Measurements from ENCODE around the gene CDH4.

The CDH4 gene

DNA sequence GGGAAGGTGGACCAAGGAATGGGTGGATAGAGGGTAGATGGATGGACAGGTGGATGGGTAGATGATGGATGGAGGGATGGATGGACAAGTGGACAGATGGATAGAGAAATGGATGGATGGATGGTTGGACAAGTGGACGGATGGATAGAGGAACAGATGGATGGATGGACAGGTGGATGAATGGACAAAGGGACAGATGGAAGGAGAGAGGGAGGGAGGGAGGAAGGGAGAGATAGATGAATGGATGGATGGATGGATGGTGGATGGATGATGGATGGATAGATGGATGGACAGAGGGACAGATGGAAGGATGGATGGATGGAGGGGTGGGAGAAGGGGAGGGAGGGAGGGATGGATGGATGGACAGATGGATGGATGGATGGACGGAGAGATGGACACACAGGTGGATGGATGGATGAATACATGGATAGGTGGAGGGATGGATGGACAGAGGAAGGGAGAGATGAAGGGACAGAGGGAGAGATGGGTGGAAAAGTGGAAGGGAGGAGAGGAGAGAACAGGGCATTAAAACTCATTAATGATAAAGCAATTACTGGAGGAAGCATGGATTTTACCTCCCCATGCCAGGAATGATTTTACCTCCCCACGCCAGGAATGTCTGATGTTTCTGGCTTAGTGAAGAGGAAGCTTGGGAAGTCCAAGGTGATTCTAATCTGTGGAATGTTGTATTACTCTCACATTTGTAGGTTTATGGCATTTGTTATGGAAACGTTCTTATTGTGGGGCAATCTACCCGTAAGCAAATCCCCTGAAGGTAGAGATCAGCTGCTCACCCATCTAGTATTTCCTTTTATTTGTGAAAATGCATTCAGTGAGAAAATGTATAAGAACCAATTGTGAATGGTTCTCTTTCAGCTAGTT, 430.3 kb downstream of the CDH4 start:
- DNase-seq, result no peak

DNA sequence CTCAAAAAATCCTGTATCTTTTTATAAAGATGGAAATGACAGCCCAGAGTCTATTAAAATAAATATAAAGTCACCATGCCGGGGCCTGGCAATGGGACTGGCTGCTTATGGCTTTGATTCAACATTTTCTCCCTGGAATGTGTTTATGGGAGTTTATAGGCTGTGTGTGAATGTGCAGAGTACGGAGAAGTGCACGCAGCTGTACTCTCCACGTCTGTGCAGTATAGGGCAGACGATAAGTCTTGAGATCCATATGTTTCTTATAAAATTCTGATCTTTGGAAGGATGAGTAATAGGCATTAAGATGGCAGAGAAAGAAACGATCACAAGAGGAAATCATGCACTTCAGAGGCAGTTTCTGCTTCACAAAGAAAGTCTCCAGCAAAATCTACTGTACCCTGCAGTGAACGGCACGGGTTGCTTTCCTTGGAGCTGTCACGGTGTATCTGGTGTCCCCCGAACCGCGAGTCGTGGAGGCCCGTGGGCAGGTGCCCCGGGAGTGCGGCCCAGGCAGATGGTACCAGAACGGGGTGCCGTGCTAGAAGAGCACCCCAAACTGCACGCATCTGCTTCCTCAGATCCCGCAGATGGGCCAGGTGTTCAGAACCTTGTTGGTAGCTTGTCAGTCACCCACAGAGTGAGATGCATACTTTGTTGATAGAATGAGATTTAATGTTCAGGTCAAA, 431.1 kb downstream of the CDH4 start:
- no peak for DNase-seq

DNA sequence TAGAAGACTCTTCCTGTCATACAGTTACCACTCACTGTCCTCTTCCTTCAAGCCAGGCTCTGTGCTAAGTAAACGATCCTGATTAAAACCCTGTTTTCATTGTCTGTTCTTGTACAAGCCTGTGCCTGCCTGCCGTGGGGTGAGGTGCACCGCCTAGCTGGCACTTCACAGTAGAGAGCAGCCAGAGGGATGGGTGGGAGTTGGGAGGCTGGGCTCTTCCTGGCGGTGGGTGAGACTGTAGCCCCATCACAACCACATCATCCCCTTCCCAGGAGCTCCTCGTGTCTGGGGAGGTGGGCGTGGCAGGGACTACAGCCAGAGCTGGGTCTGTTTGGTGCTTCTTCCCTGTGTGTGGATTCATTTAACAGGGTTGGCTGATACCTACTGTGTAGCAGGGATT, 431.7 kb downstream of the CDH4 start:
- no peak for DNase-seq

DNA sequence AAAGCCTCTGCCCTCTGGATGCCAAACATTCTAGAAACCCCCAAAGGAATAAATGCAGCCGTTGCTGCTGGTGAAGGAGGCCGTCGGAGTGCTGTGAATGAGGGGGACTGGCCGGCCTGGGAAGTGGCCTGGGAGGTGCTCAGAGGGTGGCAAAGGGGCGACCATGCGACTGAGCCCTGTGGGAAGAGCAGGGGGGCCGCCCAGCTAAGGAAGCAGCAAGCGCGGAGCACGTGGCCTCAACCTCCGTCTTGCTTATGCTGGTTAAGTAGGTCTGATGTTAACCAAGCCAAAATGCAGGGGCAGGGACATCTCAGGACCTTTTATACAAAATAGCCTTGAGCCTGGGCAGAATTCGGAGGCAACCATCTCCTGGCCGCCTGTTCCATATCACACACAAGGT, 432.1 kb downstream of the CDH4 start:
- DNase-seq, result no peak

DNA sequence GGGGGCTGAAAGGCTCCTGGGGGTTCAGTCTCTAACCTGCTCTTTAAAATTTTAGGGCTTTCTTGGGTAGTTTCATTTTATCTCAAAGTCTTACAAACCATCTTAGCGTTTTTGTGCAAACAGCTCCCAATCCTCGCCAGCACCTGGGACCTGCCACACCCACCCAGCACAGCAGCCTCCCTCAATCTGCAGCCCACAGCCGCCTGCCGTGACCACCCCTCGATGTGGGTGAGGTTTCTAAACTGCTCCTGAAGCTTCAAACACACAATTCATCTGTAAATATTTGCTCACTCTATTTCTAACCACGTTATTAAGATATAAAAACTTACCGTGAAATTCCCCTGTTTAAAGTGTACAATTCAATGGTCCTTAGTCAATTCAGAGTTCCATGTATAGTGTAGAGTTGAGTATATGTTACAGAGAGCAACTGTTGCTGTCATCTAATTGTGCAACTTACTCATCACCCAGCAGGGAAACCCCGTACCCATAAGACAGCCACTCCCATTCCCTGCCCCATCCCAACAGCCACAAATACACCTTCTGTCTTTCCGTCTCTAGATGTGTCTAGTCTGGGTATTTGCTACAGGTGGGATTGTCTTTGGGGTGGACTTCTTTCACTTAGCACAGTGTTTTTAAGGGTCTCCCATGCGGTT, 432.6 kb downstream of the CDH4 start:
- DNase-seq, result no peak

DNA sequence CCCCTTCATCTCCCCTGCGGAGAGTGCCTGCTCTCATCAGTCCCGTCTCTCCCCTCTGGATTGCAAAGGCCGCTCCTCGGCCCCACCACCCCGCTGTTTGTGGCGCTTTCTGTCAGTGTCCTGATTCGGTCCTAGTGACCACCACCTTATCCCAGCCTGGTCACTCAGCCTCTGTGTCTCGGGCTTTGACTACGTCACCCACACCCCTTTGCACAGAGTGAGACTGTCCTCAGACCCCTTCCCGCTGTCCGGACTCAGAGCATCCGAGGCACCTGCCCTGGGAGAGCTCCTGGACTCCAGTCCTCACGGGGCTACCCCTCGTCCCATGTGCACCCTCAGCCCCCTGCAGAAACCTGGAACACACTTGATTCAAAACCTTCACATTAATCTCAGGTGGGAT, 433.4 kb downstream of the CDH4 start:
- DNase-seq, result no peak

DNA sequence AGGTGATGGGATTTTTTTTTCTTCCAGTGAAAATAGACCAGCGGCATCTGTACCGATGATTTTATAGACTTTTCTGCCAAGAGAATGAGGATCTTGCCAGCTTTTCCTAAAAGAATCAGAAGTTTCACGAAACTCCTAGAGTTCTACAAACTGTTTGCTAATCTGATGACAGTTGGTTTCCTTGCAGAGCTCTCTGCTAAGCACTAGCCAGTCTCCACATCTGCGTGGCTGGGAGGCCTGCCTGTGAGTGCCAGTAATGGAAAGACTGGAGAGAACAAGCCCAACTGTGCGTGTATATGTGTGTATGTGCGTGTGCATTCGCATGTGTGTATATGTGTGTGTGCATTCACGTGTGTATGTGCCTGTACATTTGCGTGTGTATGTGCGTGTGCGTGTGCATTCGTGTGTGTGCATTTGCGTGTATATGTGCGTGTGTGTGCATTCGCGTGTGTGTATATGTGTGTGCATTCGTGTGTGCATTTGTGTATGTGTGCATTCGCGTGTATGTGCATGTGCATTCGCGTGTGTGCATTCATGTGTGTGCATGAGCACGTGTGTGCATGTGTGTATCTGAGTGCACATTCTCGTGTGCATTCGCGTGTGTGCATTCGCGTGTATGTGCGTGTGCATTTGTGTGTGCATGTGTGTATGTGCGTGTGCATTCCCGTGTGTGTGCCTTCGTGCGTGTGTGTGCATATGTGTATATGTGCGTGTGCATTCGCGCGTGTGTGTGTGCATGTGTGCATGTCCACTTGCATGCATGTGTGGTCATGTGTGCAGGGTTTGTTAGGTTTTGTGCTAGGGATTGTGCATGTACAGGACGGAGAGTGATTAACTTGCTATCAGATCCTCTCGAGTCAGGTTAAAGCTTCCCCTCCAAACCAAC, 434.2 kb downstream of the CDH4 start:
- DNase-seq, result no peak

DNA sequence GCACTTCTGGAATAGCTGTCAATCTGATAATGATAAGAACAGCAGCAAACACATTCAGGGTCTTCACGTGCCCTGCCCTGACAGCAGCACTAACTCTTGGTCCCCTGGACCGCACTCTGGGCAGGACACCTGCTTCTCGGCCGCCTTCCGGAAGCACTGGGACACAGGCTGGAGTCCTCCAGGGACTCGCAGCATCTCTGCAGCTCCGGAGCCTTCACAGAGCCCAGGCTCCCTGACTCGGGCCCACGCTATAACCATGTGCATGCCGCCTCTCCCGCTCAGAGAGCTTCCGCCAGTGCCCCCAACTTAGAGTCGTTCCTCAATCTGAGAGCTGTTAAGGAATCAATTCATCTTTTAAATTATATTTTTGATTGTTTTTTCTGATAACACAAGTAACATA, 436.4 kb downstream of the CDH4 start:
- no peak for DNase-seq

DNA sequence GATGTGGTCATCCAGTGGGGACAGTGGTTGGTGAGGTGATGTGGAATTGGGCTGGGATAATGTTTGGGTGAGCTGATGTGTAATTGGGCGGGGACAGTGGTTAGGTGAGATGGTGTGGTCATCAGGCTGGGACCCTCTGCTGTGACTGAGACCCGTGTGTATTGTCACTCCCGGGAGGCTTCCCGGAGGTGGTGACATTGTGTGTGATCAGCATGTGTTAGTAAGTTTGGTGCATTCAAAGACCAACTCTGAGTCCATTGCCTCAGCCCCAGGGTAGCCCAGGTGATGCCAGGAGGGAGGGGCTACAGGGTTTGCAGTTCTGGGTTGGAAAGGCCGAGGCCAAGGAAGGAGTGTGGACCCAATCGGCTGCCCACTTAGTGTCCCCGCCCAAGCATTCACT, 438.1 kb downstream of the CDH4 start:
- no peak for DNase-seq

DNA sequence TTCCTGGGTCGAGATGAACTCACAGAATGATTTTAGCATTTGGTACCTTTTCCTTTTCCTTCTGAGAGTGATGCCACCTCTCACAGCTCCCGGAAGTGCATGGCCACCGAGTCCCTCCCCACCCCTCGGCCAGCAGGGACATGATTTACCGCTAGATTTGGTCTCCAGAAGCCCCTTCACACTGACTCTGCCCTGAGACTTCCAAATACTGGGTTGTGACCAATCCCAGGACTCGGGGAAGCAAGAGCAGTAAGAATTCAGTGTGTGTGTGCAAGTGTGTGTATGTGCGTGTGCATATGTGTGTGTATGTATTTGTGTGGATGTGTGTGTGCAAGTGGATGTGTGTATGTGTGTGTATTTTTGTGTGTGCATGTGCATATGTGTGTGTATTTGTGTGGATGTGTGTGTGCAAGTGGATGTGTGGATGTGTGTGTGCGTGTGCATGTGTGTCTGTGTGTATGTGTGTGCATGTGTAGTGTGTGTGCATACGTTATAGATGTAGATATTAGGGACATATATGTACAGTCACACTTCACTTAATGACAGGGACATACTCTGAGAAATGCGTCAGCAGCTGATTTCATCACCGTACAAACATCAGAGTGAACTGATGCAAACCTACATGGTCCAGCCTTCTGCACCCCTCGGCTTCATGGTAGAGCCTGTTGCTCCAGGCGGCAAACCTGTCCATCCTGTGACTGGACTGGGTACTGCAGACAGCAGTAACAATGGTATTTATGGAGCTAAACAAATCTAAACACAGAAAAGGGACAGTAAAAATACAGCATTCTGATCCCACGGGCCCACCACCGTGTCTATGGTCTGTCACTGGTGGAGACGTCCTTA, 439.2 kb downstream of the CDH4 start:
- no peak for DNase-seq

DNA sequence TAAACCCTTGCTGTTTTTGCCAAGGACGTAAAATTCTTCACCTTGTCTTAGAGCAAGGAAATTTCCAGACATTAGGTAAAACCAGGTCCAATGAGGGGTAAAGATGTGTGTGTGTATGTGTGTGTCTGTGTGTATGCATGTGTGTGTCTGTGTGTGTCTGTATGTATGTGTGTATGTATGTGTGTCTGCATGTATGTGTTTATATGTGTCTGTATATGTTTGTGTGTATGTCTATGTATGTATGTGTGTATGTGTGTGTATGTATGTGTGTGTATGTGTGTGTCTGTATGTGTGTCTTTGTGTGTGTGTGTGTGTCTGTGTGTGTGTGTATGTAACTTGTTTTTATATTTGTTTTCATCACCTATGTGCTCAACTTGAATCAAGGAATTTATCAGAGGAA, 439.9 kb downstream of the CDH4 start:
- no peak for DNase-seq

DNA sequence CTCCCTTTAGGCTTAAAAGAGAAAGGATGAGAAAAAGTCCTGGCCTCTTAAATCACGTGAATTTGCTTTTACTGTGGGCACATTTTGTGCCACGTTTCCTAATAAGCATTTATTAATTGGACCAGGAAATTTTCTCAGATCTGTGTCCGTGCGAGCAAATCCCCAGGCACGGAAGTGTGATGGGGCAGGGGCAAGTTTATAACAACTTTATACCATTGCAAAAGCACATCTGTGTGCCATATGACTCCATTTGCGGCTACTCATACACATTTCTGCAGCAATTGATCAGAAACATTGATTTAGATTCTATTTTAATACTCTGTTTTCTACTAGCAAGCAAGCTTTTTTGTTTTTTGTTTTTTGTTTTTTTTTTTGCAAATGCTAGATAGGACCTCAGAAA, 440.4 kb downstream of the CDH4 start:
- no peak for DNase-seq

DNA sequence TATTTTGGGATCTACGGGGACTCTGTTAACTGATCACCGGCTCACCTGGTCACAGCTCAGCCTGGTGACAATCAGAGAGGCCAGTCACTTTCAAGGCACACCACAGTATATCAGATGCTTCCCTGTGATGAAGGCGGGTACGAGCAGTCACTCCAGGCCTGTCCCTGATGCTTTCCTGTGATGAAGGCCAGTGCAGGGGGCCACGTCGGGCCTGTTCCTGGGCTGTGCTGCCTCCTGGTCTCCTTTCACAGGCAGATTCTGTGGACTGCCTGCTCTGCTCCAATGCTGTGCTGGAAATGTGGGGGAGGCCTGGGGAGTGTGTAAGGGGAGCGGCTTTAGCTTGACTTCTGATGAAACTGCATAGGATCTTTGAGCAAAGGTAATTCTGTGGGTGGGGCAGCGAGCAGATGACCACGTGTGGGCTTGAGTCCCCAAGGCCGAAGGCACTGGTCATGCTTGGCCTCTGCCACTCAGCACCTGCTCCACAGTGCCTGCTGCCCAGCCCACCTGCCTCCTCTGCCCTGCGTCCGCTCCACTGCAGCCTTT, 441.1 kb downstream of the CDH4 start:
- no peak for DNase-seq

DNA sequence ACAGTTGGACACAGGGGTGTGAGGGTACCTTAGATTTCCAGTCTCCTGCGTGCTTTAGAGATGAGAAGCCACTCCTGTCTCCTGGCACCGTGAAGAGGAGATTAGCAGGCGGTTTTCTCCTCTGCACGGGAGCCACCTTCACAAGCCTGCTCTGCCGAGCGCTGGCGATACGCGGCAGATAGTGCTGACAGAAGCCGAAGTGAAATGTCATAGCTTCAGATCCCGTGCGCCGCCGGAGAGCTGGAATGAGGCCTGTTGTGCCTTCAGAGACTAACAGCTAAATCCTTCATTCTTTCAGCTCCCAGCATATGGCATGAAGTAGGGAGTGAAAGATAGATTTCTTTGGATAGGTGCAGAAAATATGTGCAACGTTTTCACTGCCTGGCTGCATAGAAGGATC, 442.6 kb downstream of the CDH4 start:
- no peak for DNase-seq

DNA sequence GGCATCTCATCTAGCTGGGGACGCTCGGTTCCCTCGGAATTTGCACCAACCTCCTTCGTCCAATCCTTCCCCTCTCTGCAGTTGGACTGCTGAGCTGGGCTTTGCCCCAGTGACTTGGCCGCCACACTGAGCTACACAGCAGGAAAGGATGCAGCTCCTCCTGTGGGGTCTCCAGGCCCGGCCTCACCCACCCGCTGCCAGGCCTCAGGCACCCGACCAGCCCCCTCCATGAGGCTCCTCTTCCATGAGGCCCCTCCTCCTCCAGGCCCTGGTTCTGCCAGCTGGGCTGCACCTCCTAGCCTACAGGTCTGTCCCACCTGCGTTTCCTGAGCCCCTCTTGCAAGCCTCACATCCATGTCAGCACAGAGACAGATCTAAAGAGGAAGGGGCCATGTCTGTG, 443.7 kb downstream of the CDH4 start:
- DNase-seq, result no peak

DNA sequence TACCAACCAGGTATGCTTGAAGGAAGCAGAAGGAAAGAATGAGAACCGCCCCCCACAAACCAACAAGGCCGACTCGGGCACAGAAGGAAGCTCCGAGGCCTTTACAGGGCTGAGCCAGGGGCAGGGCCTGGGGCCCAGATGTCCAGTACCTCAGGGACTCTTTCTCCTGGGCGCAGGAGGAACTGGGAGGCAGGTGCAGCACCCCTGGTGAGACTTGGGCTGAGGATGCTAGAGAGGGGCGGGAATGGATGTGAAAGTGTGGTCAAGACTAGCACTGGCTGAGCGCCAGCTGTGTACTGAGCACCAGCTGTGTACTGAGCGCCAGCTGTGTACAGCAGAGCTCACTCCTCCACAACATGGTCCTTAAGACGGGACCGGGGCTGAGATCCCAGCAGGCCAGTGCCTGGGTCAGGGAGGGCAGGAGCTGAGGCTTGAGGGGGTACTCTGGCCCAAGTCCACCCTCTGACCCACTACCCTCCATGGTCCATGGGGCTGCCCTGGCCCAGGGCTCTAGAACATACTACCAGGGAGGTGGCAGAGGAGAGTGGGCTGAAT, 444.2 kb downstream of the CDH4 start:
- no peak for DNase-seq

DNA sequence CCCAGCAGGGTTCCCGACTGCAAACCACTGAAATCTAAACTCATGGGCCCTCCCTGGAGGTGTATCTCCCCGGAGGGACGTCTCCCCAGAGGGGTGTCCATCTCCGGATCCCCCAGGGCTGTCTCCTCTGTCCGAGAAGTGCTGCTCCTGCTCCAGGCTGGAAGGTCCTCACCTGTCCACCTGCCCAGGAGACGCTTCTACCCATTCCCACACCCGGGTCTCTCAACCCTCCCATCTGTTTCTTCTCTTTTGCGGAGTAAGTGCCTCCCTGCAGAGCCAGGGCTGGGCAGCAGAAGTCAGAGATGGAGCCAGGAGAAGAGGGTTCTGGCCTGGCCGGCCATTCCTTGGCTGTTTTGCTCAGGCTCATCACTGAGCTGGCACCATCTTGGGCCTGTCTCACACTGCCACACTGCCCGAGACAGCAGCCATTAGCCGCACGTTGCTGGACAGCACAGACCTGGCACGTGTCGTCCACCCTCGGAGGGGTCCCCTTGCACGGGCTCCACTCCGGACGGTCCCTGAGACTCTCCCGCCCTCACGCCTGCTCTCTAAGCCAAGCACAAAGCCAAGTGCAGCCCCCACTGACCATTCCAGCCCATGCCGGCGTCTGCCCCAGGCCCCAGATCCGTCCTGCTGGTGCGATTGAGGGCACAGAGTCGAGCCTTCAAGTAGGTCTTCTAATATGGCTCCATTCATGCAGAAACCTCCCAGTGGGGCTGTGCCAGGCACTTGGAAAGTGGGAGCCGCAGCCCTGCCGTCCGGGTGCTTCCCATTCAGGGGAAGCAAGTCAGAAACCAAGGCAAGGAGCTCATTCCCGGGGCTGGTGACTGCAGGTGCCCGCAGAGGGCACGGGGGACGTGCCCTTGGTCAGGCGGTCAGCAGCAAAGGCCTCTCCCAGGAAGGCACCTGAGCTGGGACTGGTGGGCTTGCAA, 445.9 kb downstream of the CDH4 start:
- DNase-seq, result no peak

DNA sequence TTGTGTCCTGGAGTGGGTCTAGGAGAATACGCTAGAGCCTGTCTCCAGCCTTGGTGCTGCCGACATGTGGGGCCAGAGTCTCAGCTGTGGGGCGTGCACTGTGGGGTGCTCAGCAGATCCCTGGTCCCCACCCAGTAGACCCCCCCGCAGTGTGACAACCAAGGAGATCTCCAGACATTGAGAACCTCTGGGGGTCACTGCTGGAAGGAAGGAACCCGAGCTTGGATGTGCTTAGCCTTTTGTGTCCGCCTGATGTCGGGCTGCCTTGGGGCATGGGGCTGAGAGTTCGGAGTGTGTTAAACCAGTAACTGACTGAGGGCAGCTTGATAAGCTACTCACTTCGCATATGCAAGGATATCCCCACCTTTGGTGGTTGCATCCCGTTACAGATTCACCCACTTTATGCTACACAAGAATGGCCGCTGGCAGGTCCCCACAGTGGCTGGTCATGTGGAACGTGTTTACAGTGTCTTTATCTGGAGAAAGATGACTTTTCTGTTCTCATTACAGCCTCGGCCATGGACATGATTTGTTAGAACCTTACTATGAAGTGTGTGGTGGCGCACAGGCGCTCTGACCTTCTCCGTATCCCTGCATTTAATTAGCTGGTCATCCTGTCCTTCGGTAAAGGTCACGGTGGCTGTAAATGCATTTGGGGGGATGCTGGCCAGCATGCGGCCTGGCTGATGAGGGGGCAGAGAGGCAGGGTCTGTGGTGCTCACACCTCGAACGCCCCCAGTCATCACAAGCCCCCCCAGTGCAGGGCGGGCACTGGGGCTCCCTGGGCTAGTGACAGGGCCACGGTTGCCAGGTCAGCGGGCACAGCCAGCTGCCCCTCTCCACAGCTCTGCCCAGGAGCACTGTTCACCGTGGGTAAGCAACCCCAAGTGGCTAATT, 446.8 kb downstream of the CDH4 start:
- no peak for DNase-seq
